ENCODE data around the gene HAND1.

HAND1 gene

GRCh38 chr5:154475591-154476353, 2.3 kb downstream of the HAND1 start:
- Histone ChIP-seq H3K9ac (no peak overlapping the region), H3K4me3 (IDR thresholded peaks at IDR 0.05; ENCODE audit: insufficient read depth, low read depth, low read length) (no peak overlapping the region), H3K27me3 (ENCODE audit: insufficient read depth, low read depth) (no peaks in the 10 kb centered on the region)

DNA sequence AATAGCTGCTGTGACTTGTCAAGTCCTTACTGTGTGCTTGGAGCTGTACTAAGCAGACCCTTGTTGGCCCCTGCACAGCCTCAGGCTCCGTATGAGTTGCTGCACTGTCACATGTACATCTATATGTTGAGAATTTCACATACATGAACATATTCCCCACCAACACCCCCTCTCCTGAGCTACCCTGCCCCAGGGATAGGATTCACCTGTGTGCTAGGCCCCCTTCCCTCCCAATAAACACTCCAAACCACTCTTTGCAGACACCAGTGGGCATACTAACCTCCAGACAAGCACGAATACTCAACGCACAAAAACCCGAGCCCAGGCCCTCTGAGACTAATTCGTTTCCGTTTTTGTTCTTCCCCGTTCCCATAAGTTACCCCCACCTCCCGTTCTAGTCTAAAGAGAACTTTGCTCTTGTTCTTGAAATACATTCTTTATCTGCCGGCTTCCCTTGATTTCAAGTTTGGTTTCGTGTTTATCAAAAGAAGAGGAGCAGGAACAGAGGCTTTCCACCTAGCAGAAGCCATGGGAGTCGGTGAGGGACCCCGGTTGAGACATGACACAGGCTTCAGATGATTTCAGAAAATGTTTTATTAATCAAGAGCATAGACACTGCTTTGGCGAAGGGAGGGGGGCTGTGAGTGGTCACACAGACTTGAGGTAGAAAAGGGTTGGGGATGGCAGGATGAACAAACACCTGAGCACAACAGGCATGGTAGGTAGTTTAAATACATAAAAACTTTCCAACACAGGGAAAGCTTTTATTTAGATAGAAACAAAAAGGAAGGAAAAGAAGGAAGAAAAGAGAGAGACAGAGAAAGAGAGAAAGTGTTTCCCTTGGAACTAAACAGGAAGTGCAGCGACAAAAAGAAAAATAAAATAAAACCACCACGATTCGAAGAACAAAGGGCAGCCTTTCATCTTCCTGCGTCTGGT, 3.4 kb downstream of the HAND1 start:
- no peak overlapping the region for H3K4me2 ChIP-seq
- H3K4me3 ChIP-seq (IDR thresholded peaks at IDR 0.05; ENCODE audit: insufficient read depth, low read depth, low read length) = no peak overlapping the region
- H2AFZ ChIP-seq (ENCODE audit: low read depth) = no peak overlapping the region

More at GRCh38 chr5:154475591-154476353, 2.3 kb downstream of the HAND1 start:
- H3K36me3 ChIP-seq (ENCODE audit: insufficient read depth) = no peaks in the 10 kb centered on the region
- H4K20me1 ChIP-seq (ENCODE audit: insufficient read depth) = no peaks in the 10 kb centered on the region
- no peak overlapping the region for H3K4me2 ChIP-seq
- H3K27ac ChIP-seq = no peak overlapping the region
- no peak for TF ChIP-seq CTCF (conservative IDR thresholded peaks at IDR 0.05; ENCODE audit: low read depth, low read length)
- H3K79me2 ChIP-seq (ENCODE audit: insufficient read depth, low read depth) = no peaks in the 10 kb centered on the region
- peaks cover 7% of the 10 kb centered on the region for H3K4me1 ChIP-seq (ENCODE audit: low read depth, poor library complexity, severe bottlenecking)
- H2AFZ ChIP-seq (ENCODE audit: low read depth) = no peak overlapping the region

DNA sequence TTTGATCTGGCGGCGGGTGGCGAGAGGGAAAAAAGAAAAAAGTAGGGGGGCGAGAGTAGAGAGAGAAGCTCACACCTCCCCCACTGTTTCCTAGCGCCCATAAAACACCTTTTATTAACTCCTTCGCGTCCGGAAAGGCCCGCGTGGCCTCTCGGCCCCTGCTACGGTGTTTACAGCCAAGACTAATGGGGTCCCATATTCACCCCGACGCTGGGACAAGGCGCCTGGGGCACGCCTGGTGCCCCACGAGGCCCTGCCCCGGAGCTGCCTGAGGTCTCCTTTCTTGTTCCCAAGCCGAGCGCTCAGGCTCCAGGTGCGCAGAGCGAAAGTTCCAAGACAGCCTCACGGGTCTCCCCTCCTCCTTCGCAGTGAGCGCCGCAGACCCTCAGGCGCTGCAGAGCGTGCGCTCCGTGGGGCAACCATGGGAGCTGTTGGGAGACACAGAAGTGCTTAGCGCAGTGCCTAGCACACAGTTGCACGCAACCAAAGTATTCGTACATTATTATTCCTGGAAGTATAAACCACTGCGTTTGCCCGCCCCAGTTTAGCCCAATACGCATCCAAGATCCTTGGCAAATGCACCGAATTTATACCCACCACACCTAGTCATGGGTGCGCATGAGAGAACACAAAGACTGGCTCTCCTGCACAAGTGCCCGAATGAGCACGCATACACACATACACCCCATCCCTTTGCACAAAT, 4.3 kb downstream of the HAND1 start:
- no peak overlapping the region for H3K4me3 ChIP-seq (IDR thresholded peaks at IDR 0.05; ENCODE audit: insufficient read depth, low read depth, low read length)
- H4K20me1 ChIP-seq (ENCODE audit: insufficient read depth) = no peaks in the 10 kb centered on the region
- H3K27me3 ChIP-seq (ENCODE audit: insufficient read depth, low read depth) = no peaks in the 10 kb centered on the region
- no peak overlapping the region for H2AFZ ChIP-seq (ENCODE audit: low read depth)
- no peak for TF ChIP-seq CTCF (conservative IDR thresholded peaks at IDR 0.05; ENCODE audit: low read depth, low read length)
- H3K79me2 ChIP-seq (ENCODE audit: insufficient read depth, low read depth) = no peaks in the 10 kb centered on the region
- no peak overlapping the region for H3K27ac ChIP-seq
- H3K9ac ChIP-seq = no peak overlapping the region
- peaks cover 16% of the 10 kb centered on the region for H3K4me1 ChIP-seq (ENCODE audit: low read depth, poor library complexity, severe bottlenecking)
- H3K36me3 ChIP-seq (ENCODE audit: insufficient read depth) = no peaks in the 10 kb centered on the region
- H3K4me2 ChIP-seq = no peak overlapping the region

More for the DNA sequence above, 3.4 kb downstream of the HAND1 start:
- Histone ChIP-seq H3K9ac (no peak overlapping the region), H3K79me2 (ENCODE audit: insufficient read depth, low read depth) (no peaks in the 10 kb centered on the region), H3K36me3 (ENCODE audit: insufficient read depth) (no peaks in the 10 kb centered on the region), H3K4me1 (ENCODE audit: low read depth, poor library complexity, severe bottlenecking) (peaks cover 16% of the 10 kb centered on the region), H4K20me1 (ENCODE audit: insufficient read depth) (no peaks in the 10 kb centered on the region), H3K27me3 (ENCODE audit: insufficient read depth, low read depth) (no peaks in the 10 kb centered on the region), H3K27ac (no peak overlapping the region)
- TF ChIP-seq CTCF (conservative IDR thresholded peaks at IDR 0.05; ENCODE audit: low read depth, low read length) = no peak

- Histone ChIP-seq H4K20me1 (ENCODE audit: insufficient read depth) (no peaks in the 10 kb centered on the region), H2AFZ (ENCODE audit: low read depth) (no peak overlapping the region), H3K36me3 (ENCODE audit: insufficient read depth) (no peaks in the 10 kb centered on the region), H3K9ac (no peak overlapping the region), H3K4me2 (no peak overlapping the region), H3K79me2 (ENCODE audit: insufficient read depth, low read depth) (no peaks in the 10 kb centered on the region), H3K4me3 (IDR thresholded peaks at IDR 0.05; ENCODE audit: insufficient read depth, low read depth, low read length) (no peak overlapping the region), H3K27ac (no peak overlapping the region), H3K27me3 (ENCODE audit: insufficient read depth, low read depth) (no peaks in the 10 kb centered on the region), H3K4me1 (ENCODE audit: low read depth, poor library complexity, severe bottlenecking) (peaks cover 16% of the 10 kb centered on the region)
- no peak for TF ChIP-seq CTCF (conservative IDR thresholded peaks at IDR 0.05; ENCODE audit: low read depth, low read length)
Measured at GRCh38 chr5:154472871-154473580, 5.0 kb downstream of the HAND1 start.
